SK-N-SH (cell line): ENCODE results near the gene CHRNG. TPM values are rescaled to one million over a fixed set of nuclear protein-coding genes. Genes with fewer than 3 reads are reported as not detected.

ENCODE experiments used
- CTCF ChIA-PET: fragments of 300-600, 350-600 bp; formaldehyde crosslinking; extraction: SDS; loops from one replicate; lab custom pipeline; 2021; lab: Yijun Ruan, JAX
- POLR2A ChIA-PET: fragments of 350-600 bp; sonication (Branson Sonifier 250); formaldehyde crosslinking; extraction: SDS; loops from one replicate; lab custom pipeline; 2020; ENCODE audit warnings: antibody characterized with exemption, inconsistent platforms; lab: Yijun Ruan, JAX
- DNase-seq: peaks from one replicate; pipeline ENCODE4 v3.0.0; 2012
- H2AFZ ChIP-seq: fragments of 200-600 bp; sonication (generic); 2 replicates; pipeline ENCODE4 v1.8.1; 2016; ENCODE audit warnings: antibody characterized with exemption, mild to moderate bottlenecking, low read depth
- H3F3A ChIP-seq: fragments of 200-600 bp; sonication (generic); replicated peaks from 2 replicates; pipeline ENCODE3; 2016; ENCODE audit warnings: antibody characterized with exemption, mild to moderate bottlenecking; ENCODE audit not compliant: insufficient read depth
- H3K27ac ChIP-seq, 2 experiments: fragments of 200-500 bp in 1 of 2; fragments of 200-600 bp in 1 of 2; sonication (Bioruptor generic) in 1 of 2; sonication (generic), shearing (Covaris generic) in 1 of 2; 2 replicates each; pipeline versions ENCODE4 v1.5.1 to v1.6.1; 2014 to 2016; ENCODE audit warnings: low read depth in 2 of 2, inconsistent platforms in 1 of 2, low read length in 1 of 2, mild to moderate bottlenecking in 1 of 2, mixed read lengths in 1 of 2
- H3K27me3 ChIP-seq: fragments of 200-600 bp; sonication (generic), shearing (Covaris generic); 2 replicates; pipeline ENCODE4 v1.6.1; 2016; ENCODE audit warnings: mixed run types; ENCODE audit not compliant: insufficient read depth
- H3K36me3 ChIP-seq, 2 experiments: fragments of 200-500 bp in 1 of 2; fragments of 200-600 bp in 1 of 2; sonication (Bioruptor generic) in 1 of 2; sonication (generic) in 1 of 2; replicated peaks in 1 of 2; 2 replicates each; pipeline versions ENCODE3 to v1.5.1; 2014 to 2016; ENCODE audit warnings: low read length in 1 of 2, mild to moderate bottlenecking in 1 of 2; ENCODE audit not compliant: insufficient read depth in 2 of 2, control insufficient read depth in 1 of 2
- H3K4me1 ChIP-seq, 2 experiments: fragments of 200-500 bp in 1 of 2; fragments of 200-600 bp in 1 of 2; sonication (Bioruptor generic) in 1 of 2; sonication (generic), shearing (Covaris generic) in 1 of 2; 2 replicates each; pipeline versions ENCODE4 v1.5.1 to v1.6.1; 2014 to 2016; ENCODE audit warnings: low read depth in 1 of 2, low read length in 1 of 2, mixed run types in 1 of 2; ENCODE audit not compliant: insufficient read depth in 2 of 2, control insufficient read depth in 1 of 2
- H3K4me2 ChIP-seq: fragments of 200-600 bp; sonication (generic), shearing (Covaris generic); 2 replicates; pipeline ENCODE4 v1.6.1; 2017; ENCODE audit warnings: mixed run types
- H3K4me3 ChIP-seq, 2 experiments: fragments of 200-500 bp in 1 of 2; fragments of 200-600 bp in 1 of 2; sonication (Bioruptor generic) in 1 of 2; sonication (generic), shearing (Covaris generic) in 1 of 2; 2 replicates each; pipeline versions ENCODE4 v1.5.1 to v1.8.1; 2014 to 2016; ENCODE audit warnings: low read depth in 2 of 2, inconsistent platforms in 1 of 2, low read length in 1 of 2, mild to moderate bottlenecking in 1 of 2, mixed read lengths in 1 of 2, moderate library complexity in 1 of 2
- H3K79me2 ChIP-seq: fragments of 200-600 bp; sonication (generic); 2 replicates; pipeline ENCODE4 v1.8.1; 2017; ENCODE audit warnings: mild to moderate bottlenecking; ENCODE audit not compliant: insufficient read depth
- H3K9ac ChIP-seq: fragments of 200-600 bp; sonication (generic); 2 replicates; pipeline ENCODE4 v1.6.1; 2017; ENCODE audit warnings: mixed run types
- H3K9me2 ChIP-seq: fragments of 200-600 bp; sonication (generic); 2 replicates; pipeline ENCODE4 v1.6.1; 2017; ENCODE audit warnings: mixed run types
- H3K9me3 ChIP-seq: fragments of 200-600 bp; sonication (generic); 2 replicates; pipeline ENCODE4 v1.6.1; 2017; ENCODE audit warnings: mixed run types, mild to moderate bottlenecking, moderate library complexity
- H4K20me1 ChIP-seq: fragments of 200-600 bp; sonication (generic); 2 replicates; pipeline ENCODE4 v1.6.1; 2017; ENCODE audit warnings: mild to moderate bottlenecking, mixed run types; ENCODE audit not compliant: insufficient read depth
- CHD2 ChIP-seq: fragments of 150-350 bp; IDR thresholded peaks from 2 replicates; pipeline ENCODE4 v1.6.1; 2018; ENCODE audit warnings: low read length; ENCODE audit not compliant: partially characterized antibody
- CTCF ChIP-seq: fragments of 200-600 bp; sonication (generic); IDR thresholded peaks from 2 replicates; pipeline ENCODE4 v1.6.1; 2017; ENCODE audit warnings: antibody characterized with exemption, mild to moderate bottlenecking, moderate library complexity
- ELF1 ChIP-seq: IDR thresholded peaks from 2 replicates; pipeline ENCODE4 v1.4.0; 2012
- EP300 ChIP-seq, 2 experiments: IDR thresholded peaks; 2 replicates each; pipeline versions ENCODE4 v1.4.0 to v1.6.1; 2012; ENCODE audit warnings: borderline replicate concordance in 1 of 2, low read depth in 1 of 2, low read length in 1 of 2
- EZH2phosphoT487 ChIP-seq: fragments of 200-600 bp; sonication (generic); IDR thresholded peaks from 2 replicates; pipeline ENCODE4 v1.6.1; 2017; ENCODE audit warnings: low read depth, mixed run types, mild to moderate bottlenecking, antibody characterized with exemption, moderate library complexity, borderline replicate concordance
- FOXM1 ChIP-seq: IDR thresholded peaks from 2 replicates; pipeline ENCODE4 v1.4.0; 2012; ENCODE audit warnings: low read depth, mild to moderate bottlenecking
- IRF3 ChIP-seq: fragments of 150-350 bp; IDR thresholded peaks from 2 replicates; pipeline ENCODE4 v1.6.1; 2016; ENCODE audit warnings: mild to moderate bottlenecking, low read depth, low read length
- MAX ChIP-seq: IDR thresholded peaks from 2 replicates; pipeline ENCODE4 v1.4.0; 2012; ENCODE audit warnings: low read depth
- MXI1 ChIP-seq: IDR thresholded peaks from 2 replicates; pipeline ENCODE4 v1.6.1; 2012; ENCODE audit warnings: mild to moderate bottlenecking, low read depth, low read length, improper control_type of control experiment
- NFIC ChIP-seq: IDR thresholded peaks from 2 replicates; pipeline ENCODE4 v1.4.0; 2012; ENCODE audit warnings: borderline replicate concordance
- NRF1 ChIP-seq: IDR thresholded peaks from 2 replicates; pipeline ENCODE4 v1.6.1; 2012; ENCODE audit warnings: low read depth, mild to moderate bottlenecking, low read length
- PBX3 ChIP-seq: IDR thresholded peaks from 2 replicates; pipeline ENCODE4; 2012
- POLR2AphosphoS5 ChIP-seq: IDR thresholded peaks from 2 replicates; pipeline ENCODE4 v1.6.1; 2012; ENCODE audit warnings: low read depth, low read length
- RAD21 ChIP-seq: IDR thresholded peaks from 2 replicates; pipeline ENCODE4 v1.6.1; 2012; ENCODE audit warnings: mild to moderate bottlenecking, low read length
- RFX5 ChIP-seq: IDR thresholded peaks from 2 replicates; pipeline ENCODE4 v1.6.1; 2012; ENCODE audit warnings: mild to moderate bottlenecking, improper control_type of control experiment, low read length
- SIN3A ChIP-seq: IDR thresholded peaks from 2 replicates; pipeline ENCODE4 v1.6.1; 2012; ENCODE audit warnings: low read depth, mild to moderate bottlenecking, low read length, moderate library complexity, borderline replicate concordance
- TEAD4 ChIP-seq: IDR thresholded peaks from 2 replicates; pipeline ENCODE4 v1.4.0; 2012; ENCODE audit warnings: mild to moderate bottlenecking, borderline replicate concordance; ENCODE audit not compliant: insufficient read depth
- USF1 ChIP-seq: IDR thresholded peaks from 2 replicates; pipeline ENCODE4 v1.4.0; 2012; ENCODE audit warnings: low read depth, borderline replicate concordance
- YY1 ChIP-seq: IDR thresholded peaks from 2 replicates; pipeline ENCODE4 v1.4.0; 2012; ENCODE audit warnings: low read depth, mild to moderate bottlenecking
- WGBS: methylation state at CpG from one replicate; pipeline ENCODE4 v1.1.6; 2017; ENCODE audit warnings: low lambda C conversion rate; 5-methylcytosine and 5-hydroxymethylcytosine counted together
- polyA plus RNA-seq, 3 experiments: library from polyadenylated mRNA; depleted of rRNA; stranded (reverse); fragments of >200 nt; gene quantifications; 2 replicates each; pipeline ENCODE4 v1.2.3, GENCODE V29; 2012
- TF ChIP-seq, protein P1 (sequence below): IDR thresholded peaks from 2 replicates; pipeline ENCODE4 v1.4.0; 2012; ENCODE audit warnings: low read depth, borderline replicate concordance

CHRNG gene
- polyA plus RNA-seq, 1 of the 3 experiments (the other 2 are of a cell fraction): not detected

- Histone ChIP-seq H3K9ac (no peak overlapping the region), H3K4me3 (no peak overlapping the region), H3K4me1 (peaks cover 0 to 10% of the 10 kb centered on the region in 2 experiments; a peak in 1 of 4 replicates), H4K20me1 (no peaks in the 10 kb centered on the region), H3K27ac (no peak overlapping the region), H3K9me3 (no peaks in the 10 kb centered on the region), H3K36me3 (peaks cover 0 to 13% of the 10 kb centered on the region in 2 experiments), H3K4me2 (no peak overlapping the region), H3K27me3 (no peaks in the 10 kb centered on the region), H3K79me2 (no peaks in the 10 kb centered on the region), H2AFZ (no peak overlapping the region), H3K9me2 (no peaks in the 10 kb centered on the region), H3F3A (peaks cover 4% of the 10 kb centered on the region)
- ChIA-PET POLR2A (no interaction called here), CTCF (no interaction called here)
- DNase-seq: no peak
- 94% methylated on average over 5 of the region's 5 CpGs for WGBS
- TF ChIP-seq NFIC (no peak), EP300 (IDR thresholded peaks at IDR 0.05; ENCODE audit: borderline replicate concordance in 1 of 2, low read depth in 1 of 2, low read length in 1 of 2) (no peak), YY1 (no peak), USF1 (no peak)
- TF ChIP-seq, protein P1, sequence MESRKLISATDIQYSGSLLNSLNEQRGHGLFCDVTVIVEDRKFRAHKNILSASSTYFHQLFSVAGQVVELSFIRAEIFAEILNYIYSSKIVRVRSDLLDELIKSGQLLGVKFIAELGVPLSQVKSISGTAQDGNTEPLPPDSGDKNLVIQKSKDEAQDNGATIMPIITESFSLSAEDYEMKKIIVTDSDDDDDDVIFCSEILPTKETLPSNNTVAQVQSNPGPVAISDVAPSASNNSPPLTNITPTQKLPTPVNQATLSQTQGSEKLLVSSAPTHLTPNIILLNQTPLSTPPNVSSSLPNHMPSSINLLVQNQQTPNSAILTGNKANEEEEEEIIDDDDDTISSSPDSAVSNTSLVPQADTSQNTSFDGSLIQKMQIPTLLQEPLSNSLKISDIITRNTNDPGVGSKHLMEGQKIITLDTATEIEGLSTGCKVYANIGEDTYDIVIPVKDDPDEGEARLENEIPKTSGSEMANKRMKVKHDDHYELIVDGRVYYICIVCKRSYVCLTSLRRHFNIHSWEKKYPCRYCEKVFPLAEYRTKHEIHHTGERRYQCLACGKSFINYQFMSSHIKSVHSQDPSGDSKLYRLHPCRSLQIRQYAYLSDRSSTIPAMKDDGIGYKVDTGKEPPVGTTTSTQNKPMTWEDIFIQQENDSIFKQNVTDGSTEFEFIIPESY: no peak
These were observed 47.5 kb downstream of the CHRNG start for GRCh38 chr2:232586943-232587505.

GRCh38 chr2:232587512-232587911, 48.0 kb downstream of the CHRNG start:
- H3K36me3 ChIP-seq: peaks cover 0 to 9% of the 10 kb centered on the region in 2 experiments
- no peak overlapping the region for H2AFZ ChIP-seq
- H3K4me3 ChIP-seq: no peak overlapping the region
- CTCF ChIA-PET: no interaction called here
- peaks cover 0 to 10% of the 10 kb centered on the region in 2 experiments; a peak in 1 of 4 replicates for H3K4me1 ChIP-seq
- H3K9me2 ChIP-seq: no peaks in the 10 kb centered on the region
- POLR2A ChIA-PET: no interaction called here
- 92% methylated on average over 6 of the region's 7 CpGs for WGBS
- H3K9ac ChIP-seq: no peak overlapping the region
- H3K9me3 ChIP-seq: no peaks in the 10 kb centered on the region
- no peak overlapping the region for H3K4me2 ChIP-seq
- no peak overlapping the region for H3K27ac ChIP-seq
- no peak for TF ChIP-seq MXI1
- no peak for TF ChIP-seq IRF3
- TF ChIP-seq POLR2AphosphoS5: no peak
- TF ChIP-seq CHD2: no peak
- TF ChIP-seq EZH2phosphoT487: no peak
- TF ChIP-seq CTCF: no peak
- TF ChIP-seq RFX5: no peak
- TF ChIP-seq PBX3: no peak
- TF ChIP-seq ELF1: no peak
- no peak for TF ChIP-seq YY1
- no peak for TF ChIP-seq NFIC
- TF ChIP-seq TEAD4: no peak
- TF ChIP-seq RAD21: no peak
- TF ChIP-seq MAX: no peak
- TF ChIP-seq SIN3A: no peak
- no peak for TF ChIP-seq FOXM1
- no peak for TF ChIP-seq NRF1
- H3K79me2 ChIP-seq: no peaks in the 10 kb centered on the region
- no peak for DNase-seq
- H4K20me1 ChIP-seq: no peaks in the 10 kb centered on the region
- no peaks in the 10 kb centered on the region for H3K27me3 ChIP-seq
- peaks cover 4% of the 10 kb centered on the region for H3F3A ChIP-seq
